Liver (tissue), 9 donors: ENCODE data around the gene DTX3L. TPM values are rescaled to one million over a fixed set of nuclear protein-coding genes. Genes with fewer than 3 reads are reported as not detected.

Experiments used
- DNase-seq: peaks from one replicate; pipeline ENCODE4 v3.0.0-alpha.2; 2017; ENCODE audit warnings: low spot score
- H3K27ac ChIP-seq, 2 donors: one replicate each; pipeline ENCODE4 v1.7.0; 2013; ENCODE audit warnings: inconsistent platforms in 2 of 2, low read length in 2 of 2, control low read depth in 1 of 2, low read depth in 1 of 2, mild to moderate bottlenecking in 1 of 2
- H3K27me3 ChIP-seq, 4 donors: one replicate each; pipeline versions ENCODE4 v1.6.1 to v1.7.0; 2013; ENCODE audit warnings: low read length in 3 of 4, inconsistent platforms in 1 of 4, mild to moderate bottlenecking in 1 of 4, moderate library complexity in 1 of 4; ENCODE audit not compliant: control insufficient read depth in 4 of 4, insufficient read depth in 4 of 4
- H3K36me3 ChIP-seq, 4 donors: one replicate each; pipeline versions ENCODE4 v1.6.1 to v1.7.0; 2013; ENCODE audit warnings: low read length in 3 of 4, mild to moderate bottlenecking in 3 of 4, low read depth in 1 of 4, moderate library complexity in 1 of 4; ENCODE audit not compliant: control insufficient read depth in 4 of 4, insufficient read depth in 3 of 4
- H3K4me1 ChIP-seq, 4 donors: one replicate each; pipeline versions ENCODE4 v1.6.1 to v1.7.0; 2013; ENCODE audit warnings: low read length in 3 of 4, mild to moderate bottlenecking in 3 of 4, moderate library complexity in 1 of 4; ENCODE audit not compliant: control insufficient read depth in 4 of 4, insufficient read depth in 4 of 4
- H3K4me3 ChIP-seq, 3 donors: one replicate each; pipeline versions ENCODE4 v1.6.1 to v1.7.0; 2013; ENCODE audit warnings: low read length in 3 of 3, control low read depth in 1 of 3, low read depth in 1 of 3, mild to moderate bottlenecking in 1 of 3
- H3K9ac ChIP-seq, 2 donors: one replicate each; pipeline ENCODE4 v1.7.0; 2013; ENCODE audit warnings: low read length in 2 of 2, mild to moderate bottlenecking in 2 of 2, moderate library complexity in 2 of 2, control low read depth in 1 of 2, low read depth in 1 of 2
- H3K9me3 ChIP-seq, 4 donors: one replicate each; pipeline versions ENCODE4 v1.6.1 to v1.7.0; 2013; ENCODE audit warnings: low read length in 3 of 4; ENCODE audit not compliant: control insufficient read depth in 4 of 4
- EGR1 ChIP-seq, 2 donors: IDR thresholded peaks; 2 replicates each; pipeline ENCODE4 v1.6.1; 2016 to 2018; ENCODE audit warnings: antibody characterized with exemption in 2 of 2, low read depth in 2 of 2
- FOXA1 ChIP-seq: IDR thresholded peaks from 2 replicates; pipeline ENCODE4 v1.6.1; 2016; ENCODE audit warnings: antibody characterized with exemption
- FOXA2 ChIP-seq: IDR thresholded peaks from 2 replicates; pipeline ENCODE4 v1.6.1; 2016; ENCODE audit warnings: antibody characterized with exemption
- GABPA ChIP-seq, 2 donors: IDR thresholded peaks in 1 of 2; conservative IDR thresholded peaks in 1 of 2; 2 replicates each; pipeline ENCODE4 v1.6.1; 2016; ENCODE audit warnings: antibody characterized with exemption in 2 of 2, mild to moderate bottlenecking in 1 of 2, moderate library complexity in 1 of 2
- HNF4A ChIP-seq, 2 donors: conservative IDR thresholded peaks; 2 replicates each; pipeline ENCODE4 v1.6.1; 2016; ENCODE audit warnings: antibody characterized with exemption in 2 of 2, mild to moderate bottlenecking in 2 of 2
- HNF4G ChIP-seq: IDR thresholded peaks from 2 replicates; pipeline ENCODE4 v1.6.1; 2016; ENCODE audit warnings: antibody characterized with exemption
- JUND ChIP-seq, 2 donors: IDR thresholded peaks; 2 replicates each; pipeline ENCODE4 v1.6.1; 2016; ENCODE audit warnings: antibody characterized with exemption in 2 of 2
- NR2F2 ChIP-seq: IDR thresholded peaks from 2 replicates; pipeline ENCODE4 v1.6.1; 2016; ENCODE audit warnings: antibody characterized with exemption
- RAD21 ChIP-seq, 2 donors: IDR thresholded peaks; 2 replicates each; pipeline ENCODE4 v1.6.1; 2016; ENCODE audit warnings: antibody characterized with exemption in 2 of 2, mild to moderate bottlenecking in 2 of 2
- RXRA ChIP-seq, 2 donors: IDR thresholded peaks; 2 replicates each; pipeline ENCODE4 v1.6.1; 2017 to 2018; ENCODE audit warnings: antibody characterized with exemption in 2 of 2, mild to moderate bottlenecking in 1 of 2
- SP1 ChIP-seq: IDR thresholded peaks from 2 replicates; pipeline ENCODE4 v1.6.1; 2018; ENCODE audit warnings: antibody characterized with exemption, mild to moderate bottlenecking
- TAF1 ChIP-seq: conservative IDR thresholded peaks from 2 replicates; pipeline ENCODE4 v1.6.1; 2016; ENCODE audit warnings: antibody characterized with exemption, mild to moderate bottlenecking
- YY1 ChIP-seq: IDR thresholded peaks from 2 replicates; pipeline ENCODE4 v1.6.1; 2016; ENCODE audit warnings: antibody characterized with exemption, mild to moderate bottlenecking
- WGBS: extraction: QIAGEN DNeasy Blood & Tissue Kit; methylation state at CpG from one replicate; pipeline ENCODE4 v1.1.7; 2013; 5-methylcytosine and 5-hydroxymethylcytosine counted together
- polyA plus RNA-seq, 2 donors: library from polyadenylated mRNA; stranded (reverse) in 1 of 2; unstranded in 1 of 2; fragments of 200-250 nt in 1 of 2; fragments of >200 nt in 1 of 2; fragmentation: Nextera tagmentation in 1 of 2; extraction: Ambion mirVana in 1 of 2; gene quantifications; one replicate each; pipeline versions ENCODE4 v1.2.1 to v1.2.3, GENCODE V29; 2013 to 2015
- total RNA-seq, 2 donors: library from RNA; depleted of rRNA; stranded (reverse); fragments of >200 nt; gene quantifications; one replicate each; pipeline ENCODE4 v1.2.3, GENCODE V29; 2014
- TF ChIP-seq, protein P1 (sequence below): IDR thresholded peaks from 2 replicates; pipeline ENCODE4 v1.6.1; 2016; ENCODE audit warnings: antibody characterized with exemption
- TF ChIP-seq, protein P2 (sequence below): IDR thresholded peaks from 2 replicates; pipeline ENCODE4 v1.6.1; 2016; ENCODE audit warnings: antibody characterized with exemption, mild to moderate bottlenecking
- TF ChIP-seq, protein P3 (sequence below): IDR thresholded peaks from 2 replicates; pipeline ENCODE4 v1.6.1; 2016; ENCODE audit warnings: antibody characterized with exemption
- TF ChIP-seq, protein P4 (sequence below): fragments of 150-350 bp; IDR thresholded peaks from 2 replicates; pipeline ENCODE4 v1.5.1; 2017; ENCODE audit warnings: improper control_type of control experiment, low read depth, low read length; ENCODE audit not compliant: missing input control
- TF ChIP-seq, protein P5 (sequence below): IDR thresholded peaks from 2 replicates; pipeline ENCODE4 v1.6.1; 2016; ENCODE audit warnings: antibody characterized with exemption
- donor health status: healthy.
- donor health status: healthy.
- donor health status: healthy.
- donor health status: healthy.
- donor health status: healthy.

The DTX3L gene
- total and polyA plus RNA-seq, 4 donors: 16.9 to 44.5 (median 23.5) TPM

DNA sequence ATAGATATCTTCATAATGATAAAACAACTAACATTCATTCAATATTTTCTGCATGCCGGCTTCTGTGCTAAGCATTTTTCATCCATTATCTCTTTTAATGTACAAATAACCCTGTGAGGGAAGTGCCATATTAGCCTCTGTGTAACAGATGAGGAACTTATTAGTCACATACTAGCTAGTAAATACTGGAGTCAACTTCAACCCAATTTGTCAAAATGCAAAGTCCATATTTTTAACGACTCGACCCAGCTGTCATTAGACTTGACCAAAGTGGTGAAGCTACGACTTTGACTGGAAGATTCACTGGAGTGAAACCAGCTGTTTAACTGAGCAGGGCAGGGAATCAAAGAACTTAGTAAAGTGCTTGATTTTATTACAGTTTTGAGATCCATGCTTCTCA lies 54.9 kb downstream of the DTX3L start:
- H3K9ac ChIP-seq: no peak overlapping the region
- TF ChIP-seq TAF1 (no peak), RAD21 (IDR thresholded peaks at IDR 0.05) (no peak), RXRA (IDR thresholded peaks at IDR 0.05) (peak in 1 of 2 donors; percentile 14), NR2F2 (no peak), HNF4A (conservative IDR thresholded peaks at IDR 0.05) (peak; percentile 30 to 43), SP1 (peak; percentile 24), JUND (IDR thresholded peaks at IDR 0.05) (peak in 1 of 2 donors; percentile 45), FOXA2 (no peak), HNF4G (no peak), FOXA1 (no peak)
- TF ChIP-seq, protein P1, sequence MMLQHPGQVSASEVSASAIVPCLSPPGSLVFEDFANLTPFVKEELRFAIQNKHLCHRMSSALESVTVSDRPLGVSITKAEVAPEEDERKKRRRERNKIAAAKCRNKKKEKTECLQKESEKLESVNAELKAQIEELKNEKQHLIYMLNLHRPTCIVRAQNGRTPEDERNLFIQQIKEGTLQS: no peak
- TF ChIP-seq, protein P2, sequence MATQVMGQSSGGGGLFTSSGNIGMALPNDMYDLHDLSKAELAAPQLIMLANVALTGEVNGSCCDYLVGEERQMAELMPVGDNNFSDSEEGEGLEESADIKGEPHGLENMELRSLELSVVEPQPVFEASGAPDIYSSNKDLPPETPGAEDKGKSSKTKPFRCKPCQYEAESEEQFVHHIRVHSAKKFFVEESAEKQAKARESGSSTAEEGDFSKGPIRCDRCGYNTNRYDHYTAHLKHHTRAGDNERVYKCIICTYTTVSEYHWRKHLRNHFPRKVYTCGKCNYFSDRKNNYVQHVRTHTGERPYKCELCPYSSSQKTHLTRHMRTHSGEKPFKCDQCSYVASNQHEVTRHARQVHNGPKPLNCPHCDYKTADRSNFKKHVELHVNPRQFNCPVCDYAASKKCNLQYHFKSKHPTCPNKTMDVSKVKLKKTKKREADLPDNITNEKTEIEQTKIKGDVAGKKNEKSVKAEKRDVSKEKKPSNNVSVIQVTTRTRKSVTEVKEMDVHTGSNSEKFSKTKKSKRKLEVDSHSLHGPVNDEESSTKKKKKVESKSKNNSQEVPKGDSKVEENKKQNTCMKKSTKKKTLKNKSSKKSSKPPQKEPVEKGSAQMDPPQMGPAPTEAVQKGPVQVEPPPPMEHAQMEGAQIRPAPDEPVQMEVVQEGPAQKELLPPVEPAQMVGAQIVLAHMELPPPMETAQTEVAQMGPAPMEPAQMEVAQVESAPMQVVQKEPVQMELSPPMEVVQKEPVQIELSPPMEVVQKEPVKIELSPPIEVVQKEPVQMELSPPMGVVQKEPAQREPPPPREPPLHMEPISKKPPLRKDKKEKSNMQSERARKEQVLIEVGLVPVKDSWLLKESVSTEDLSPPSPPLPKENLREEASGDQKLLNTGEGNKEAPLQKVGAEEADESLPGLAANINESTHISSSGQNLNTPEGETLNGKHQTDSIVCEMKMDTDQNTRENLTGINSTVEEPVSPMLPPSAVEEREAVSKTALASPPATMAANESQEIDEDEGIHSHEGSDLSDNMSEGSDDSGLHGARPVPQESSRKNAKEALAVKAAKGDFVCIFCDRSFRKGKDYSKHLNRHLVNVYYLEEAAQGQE: no peak
- TF ChIP-seq, protein P3, sequence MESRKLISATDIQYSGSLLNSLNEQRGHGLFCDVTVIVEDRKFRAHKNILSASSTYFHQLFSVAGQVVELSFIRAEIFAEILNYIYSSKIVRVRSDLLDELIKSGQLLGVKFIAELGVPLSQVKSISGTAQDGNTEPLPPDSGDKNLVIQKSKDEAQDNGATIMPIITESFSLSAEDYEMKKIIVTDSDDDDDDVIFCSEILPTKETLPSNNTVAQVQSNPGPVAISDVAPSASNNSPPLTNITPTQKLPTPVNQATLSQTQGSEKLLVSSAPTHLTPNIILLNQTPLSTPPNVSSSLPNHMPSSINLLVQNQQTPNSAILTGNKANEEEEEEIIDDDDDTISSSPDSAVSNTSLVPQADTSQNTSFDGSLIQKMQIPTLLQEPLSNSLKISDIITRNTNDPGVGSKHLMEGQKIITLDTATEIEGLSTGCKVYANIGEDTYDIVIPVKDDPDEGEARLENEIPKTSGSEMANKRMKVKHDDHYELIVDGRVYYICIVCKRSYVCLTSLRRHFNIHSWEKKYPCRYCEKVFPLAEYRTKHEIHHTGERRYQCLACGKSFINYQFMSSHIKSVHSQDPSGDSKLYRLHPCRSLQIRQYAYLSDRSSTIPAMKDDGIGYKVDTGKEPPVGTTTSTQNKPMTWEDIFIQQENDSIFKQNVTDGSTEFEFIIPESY: no peak
- no peak overlapping the region for H3K4me3 ChIP-seq
- H3K27me3 ChIP-seq: no peaks in the 10 kb centered on the region
- no peak overlapping the region for H3K27ac ChIP-seq
- no peaks in the 10 kb centered on the region for H3K4me1 ChIP-seq
- no peaks in the 10 kb centered on the region for H3K9me3 ChIP-seq
- no peak for DNase-seq
- no peaks in the 10 kb centered on the region for H3K36me3 ChIP-seq
- 38% methylated on average over 4 of the region's 4 CpGs for whole genome bisulfite sequencing

DNA sequence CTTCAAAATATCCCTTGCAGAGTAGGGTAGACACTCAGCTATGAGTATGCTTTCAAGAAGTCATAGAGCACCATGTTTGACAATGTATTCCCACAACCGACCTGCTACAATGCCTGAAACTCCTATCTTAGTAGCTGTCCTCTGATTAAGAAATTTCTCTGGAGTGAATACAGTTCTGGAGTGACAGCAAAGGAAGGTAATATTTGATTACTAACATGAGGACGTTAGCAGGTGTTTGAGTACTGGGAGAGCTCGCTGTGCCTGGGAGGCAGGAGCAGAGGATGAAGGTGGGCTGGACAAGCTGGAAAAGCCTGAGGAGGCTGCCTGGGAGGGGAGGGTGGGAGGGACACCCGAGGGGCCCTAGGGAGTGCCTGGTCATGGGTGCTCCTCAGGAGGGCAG lies 56.3 kb downstream of the DTX3L start:
- 73% methylated on average over 4 of the region's 4 CpGs for WGBS
- no peak for DNase-seq
- H3K4me1 ChIP-seq: no peaks in the 10 kb centered on the region
- H3K36me3 ChIP-seq: no peaks in the 10 kb centered on the region
- H3K27ac ChIP-seq: no peak overlapping the region
- H3K27me3 ChIP-seq: no peaks in the 10 kb centered on the region
- H3K4me3 ChIP-seq: no peak overlapping the region
- no peak overlapping the region for H3K9ac ChIP-seq
- TF ChIP-seq NR2F2 (no peak), YY1 (no peak), TAF1 (no peak), HNF4A (conservative IDR thresholded peaks at IDR 0.05) (no peak), EGR1 (IDR thresholded peaks at IDR 0.05; ENCODE audit: low read depth in 2 of 2) (no peak), RXRA (IDR thresholded peaks at IDR 0.05) (no peak), FOXA2 (no peak), GABPA (IDR thresholded peaks at IDR 0.05 in 1 of 2, conservative IDR thresholded peaks at IDR 0.05 in 1 of 2) (no peak), FOXA1 (no peak), SP1 (no peak), JUND (IDR thresholded peaks at IDR 0.05) (no peak), HNF4G (no peak), RAD21 (IDR thresholded peaks at IDR 0.05) (no peak)
- TF ChIP-seq, protein P2: no peak
- TF ChIP-seq, protein P4, sequence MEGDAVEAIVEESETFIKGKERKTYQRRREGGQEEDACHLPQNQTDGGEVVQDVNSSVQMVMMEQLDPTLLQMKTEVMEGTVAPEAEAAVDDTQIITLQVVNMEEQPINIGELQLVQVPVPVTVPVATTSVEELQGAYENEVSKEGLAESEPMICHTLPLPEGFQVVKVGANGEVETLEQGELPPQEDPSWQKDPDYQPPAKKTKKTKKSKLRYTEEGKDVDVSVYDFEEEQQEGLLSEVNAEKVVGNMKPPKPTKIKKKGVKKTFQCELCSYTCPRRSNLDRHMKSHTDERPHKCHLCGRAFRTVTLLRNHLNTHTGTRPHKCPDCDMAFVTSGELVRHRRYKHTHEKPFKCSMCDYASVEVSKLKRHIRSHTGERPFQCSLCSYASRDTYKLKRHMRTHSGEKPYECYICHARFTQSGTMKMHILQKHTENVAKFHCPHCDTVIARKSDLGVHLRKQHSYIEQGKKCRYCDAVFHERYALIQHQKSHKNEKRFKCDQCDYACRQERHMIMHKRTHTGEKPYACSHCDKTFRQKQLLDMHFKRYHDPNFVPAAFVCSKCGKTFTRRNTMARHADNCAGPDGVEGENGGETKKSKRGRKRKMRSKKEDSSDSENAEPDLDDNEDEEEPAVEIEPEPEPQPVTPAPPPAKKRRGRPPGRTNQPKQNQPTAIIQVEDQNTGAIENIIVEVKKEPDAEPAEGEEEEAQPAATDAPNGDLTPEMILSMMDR: no peak
- TF ChIP-seq, protein P5, sequence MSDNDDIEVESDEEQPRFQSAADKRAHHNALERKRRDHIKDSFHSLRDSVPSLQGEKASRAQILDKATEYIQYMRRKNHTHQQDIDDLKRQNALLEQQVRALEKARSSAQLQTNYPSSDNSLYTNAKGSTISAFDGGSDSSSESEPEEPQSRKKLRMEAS: no peak
- TF ChIP-seq, protein P1: no peak
- no peaks in the 10 kb centered on the region for H3K9me3 ChIP-seq
